T-cell (primary cell): Measurements from ENCODE around the gene TDRD3. TPM values are rescaled to one million over a fixed set of nuclear protein-coding genes. Genes with fewer than 3 reads are reported as not detected.

Experiments used
- ATAC-seq, 4 experiments: fragments of 200-7000 bp in 3 of 4; fragments of 150-1000 bp in 1 of 4; cut with Tn5 transposase; replicated peaks in 1 of 4; 1 replicate in 3 of 4; 2 replicates in 1 of 4; pipeline ENCODE4 v1.10.0; 2021; ENCODE audit warnings: moderate library complexity in 3 of 4, mild to moderate bottlenecking in 2 of 4, moderate number of reproducible peaks in 1 of 4
- CTCF ChIA-PET, 2 donors: fragments of 300-600 bp; sonication (Branson Sonifier 250); formaldehyde crosslinking; loops; one replicate each; lab custom pipeline; 2022; ENCODE audit warnings: antibody characterized with exemption in 2 of 2; lab: Charles Lee
- POLR2A ChIA-PET, 2 donors: fragments of 300-600 bp; sonication (Branson Sonifier 250); formaldehyde crosslinking; loops; one replicate each; lab custom pipeline; 2022; ENCODE audit warnings: antibody characterized with exemption in 2 of 2; lab: Charles Lee
- DNase-seq, 35 experiments: peaks; one replicate each; pipeline versions ENCODE4 v3.0.0 to v3.0.0-alpha.2; 2013 to 2023
- H3K27ac ChIP-seq: one replicate; pipeline ENCODE4 v1.5.1; 2013; ENCODE audit warnings: low read length
- H3K27me3 ChIP-seq, 2 experiments: replicated peaks in 1 of 2; 1 replicate in 1 of 2; 2 replicates in 1 of 2; pipeline versions ENCODE4 v1.6.1 to v1.7.0; 2013; ENCODE audit warnings: low read length in 1 of 2, mixed read lengths in 1 of 2; ENCODE audit not compliant: control insufficient read depth in 2 of 2, insufficient read depth in 2 of 2; ENCODE audit errors: extremely low read depth in 1 of 2
- H3K36me3 ChIP-seq, 2 donors: 1 replicate in 1 of 2; 2 replicates in 1 of 2; pipeline versions ENCODE4 v1.6.1 to v1.7.0; 2013; ENCODE audit warnings: low read length in 1 of 2; ENCODE audit not compliant: control insufficient read depth in 2 of 2, insufficient read depth in 1 of 2; ENCODE audit errors: extremely low read depth in 1 of 2
- H3K4me1 ChIP-seq, 2 experiments: 1 replicate in 1 of 2; 2 replicates in 1 of 2; pipeline versions ENCODE4 v1.6.1 to v1.7.0; 2013; ENCODE audit warnings: low read length in 2 of 2, mixed read lengths in 1 of 2; ENCODE audit not compliant: insufficient read depth in 2 of 2, control insufficient read depth in 1 of 2; ENCODE audit errors: extremely low read depth in 1 of 2
- H3K4me3 ChIP-seq, 2 donors: 1 replicate in 1 of 2; 2 replicates in 1 of 2; pipeline versions ENCODE4 v1.5.1 to v1.7.0; 2013; ENCODE audit warnings: mild to moderate bottlenecking in 2 of 2, low read length in 1 of 2, moderate library complexity in 1 of 2; ENCODE audit not compliant: control insufficient read depth in 1 of 2; ENCODE audit errors: extremely low read depth in 1 of 2
- H3K9me3 ChIP-seq: 2 replicates; pipeline ENCODE4 v1.7.0; 2013
- H3K27ac Mint-ChIP-seq, 2 donors: one replicate each; pipeline ENCODE4 v1.8.0; 2020 to 2021; ENCODE audit warnings: mild to moderate bottlenecking in 2 of 2, mixed read lengths in 2 of 2
- H3K27me3 Mint-ChIP-seq, 2 donors: one replicate each; pipeline ENCODE4 v1.8.0; 2021 to 2022; ENCODE audit warnings: mixed read lengths in 2 of 2
- H3K36me3 Mint-ChIP-seq: one replicate; pipeline ENCODE4 v1.8.0; 2021; ENCODE audit warnings: mixed read lengths
- H3K4me1 Mint-ChIP-seq, 3 donors: one replicate each; pipeline ENCODE4 v1.8.0; 2020 to 2022; ENCODE audit warnings: mixed read lengths in 3 of 3, mild to moderate bottlenecking in 1 of 3
- H3K4me3 Mint-ChIP-seq, 3 donors: one replicate each; pipeline ENCODE4 v1.8.0; 2020 to 2022; ENCODE audit warnings: mild to moderate bottlenecking in 3 of 3, mixed read lengths in 3 of 3, moderate library complexity in 3 of 3
- H3K9me3 Mint-ChIP-seq, 3 donors: one replicate each; pipeline ENCODE4 v1.8.0; 2020 to 2022; ENCODE audit warnings: mixed read lengths in 3 of 3
- WGBS: methylation state at CpG from one replicate; pipeline ENCODE4 v1.1.5; 2013; ENCODE audit warnings: missing lambda C conversion rate; ENCODE audit not compliant: insufficient coverage; 5-methylcytosine and 5-hydroxymethylcytosine counted together
- total RNA-seq, 35 experiments: library from RNA in 6 of 35; stranded (reverse) in 6 of 35; fragments of 120-200 nt in 1 of 35; gene quantifications; one replicate each; pipeline versions ENCODE4 v1.2.1 to v1.2.4 and lab custom pipeline; 2013 to 2026

TDRD3 gene
- total RNA-seq, 5 donors from 2014 or later (not counting 1 experiment from before 2014, with no cell fraction given), result 23.6 to 30.4 (median 26.8) TPM

DNA sequence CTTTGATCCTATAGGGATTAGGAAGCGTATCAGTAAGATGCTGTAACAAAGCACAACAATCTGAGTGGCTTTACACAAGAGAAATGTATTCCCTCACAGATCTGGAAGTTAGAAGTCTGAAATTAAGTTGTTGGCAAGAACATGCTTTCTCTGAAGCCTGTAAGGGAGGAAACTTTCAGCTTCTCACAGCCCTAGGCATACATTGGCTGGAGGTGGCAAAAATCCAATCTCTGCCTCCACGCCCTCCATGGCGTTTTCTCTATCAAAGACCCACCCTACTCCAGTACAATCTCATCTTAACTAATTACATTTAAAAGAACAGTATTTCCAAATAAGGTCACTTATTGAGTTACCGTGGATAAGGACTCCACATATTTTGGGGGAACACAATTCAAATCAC, 211.9 kb downstream of the TDRD3 start:
- Histone ChIP-seq H3K4me1 (no peaks in the 10 kb centered on the region), H3K27ac (no peak overlapping the region), H3K27me3 (no peaks in the 10 kb centered on the region), H3K9me3 (no peaks in the 10 kb centered on the region), H3K36me3 (no peaks in the 10 kb centered on the region), H3K4me3 (no peak overlapping the region)
- Mint-ChIP-seq H3K9me3 (no peaks in the 10 kb centered on the region), H3K27ac (no peak overlapping the region), H3K4me3 (no peak overlapping the region), H3K27me3 (no peaks in the 10 kb centered on the region), H3K4me1 (no peaks in the 10 kb centered on the region), H3K36me3 (no peaks in the 10 kb centered on the region)
- POLR2A ChIA-PET, result no interaction called here
- WGBS, result 100% methylated on average over 1 of the region's 4 CpGs
- ATAC-seq, result no peak
- CTCF ChIA-PET, result no interaction called here
- DNase-seq, result no peak

DNA sequence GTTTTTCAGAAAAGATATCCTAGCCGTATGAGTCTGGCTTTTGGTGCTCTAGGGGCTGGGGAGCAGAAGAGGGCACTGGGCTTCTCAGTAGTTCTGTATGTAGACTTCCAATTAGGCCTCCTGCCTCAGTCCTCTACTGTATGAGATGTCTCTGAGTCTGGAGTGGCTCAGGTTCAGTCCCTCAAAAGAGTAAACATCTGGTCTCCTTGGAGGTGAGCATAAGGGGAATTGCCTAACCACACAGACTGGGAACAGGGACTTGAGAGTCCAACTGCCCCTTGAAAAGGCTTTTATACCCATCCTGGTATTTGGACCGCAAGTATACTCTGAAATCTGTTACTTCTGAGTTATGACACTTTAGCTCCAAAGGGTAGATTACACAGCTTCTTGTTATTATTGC, 214.5 kb downstream of the TDRD3 start:
- Histone ChIP-seq H3K27ac (no peak overlapping the region), H3K4me1 (no peaks in the 10 kb centered on the region), H3K4me3 (no peak overlapping the region), H3K9me3 (no peaks in the 10 kb centered on the region), H3K27me3 (no peaks in the 10 kb centered on the region), H3K36me3 (no peaks in the 10 kb centered on the region)
- ATAC-seq (no peak), DNase-seq (no peak)
- no peaks in the 10 kb centered on the region for H3K4me1 Mint-ChIP-seq
- H3K27ac Mint-ChIP-seq, result no peak overlapping the region
- H3K9me3 Mint-ChIP-seq, result no peaks in the 10 kb centered on the region
- WGBS, result 100% methylated on average over 1 of the region's 2 CpGs
- H3K36me3 Mint-ChIP-seq, result no peaks in the 10 kb centered on the region
- ChIA-PET POLR2A (no interaction called here), CTCF (no interaction called here)
- no peak overlapping the region for H3K4me3 Mint-ChIP-seq
- peaks cover 0 to 1% of the 10 kb centered on the region in 2 donors for H3K27me3 Mint-ChIP-seq

DNA sequence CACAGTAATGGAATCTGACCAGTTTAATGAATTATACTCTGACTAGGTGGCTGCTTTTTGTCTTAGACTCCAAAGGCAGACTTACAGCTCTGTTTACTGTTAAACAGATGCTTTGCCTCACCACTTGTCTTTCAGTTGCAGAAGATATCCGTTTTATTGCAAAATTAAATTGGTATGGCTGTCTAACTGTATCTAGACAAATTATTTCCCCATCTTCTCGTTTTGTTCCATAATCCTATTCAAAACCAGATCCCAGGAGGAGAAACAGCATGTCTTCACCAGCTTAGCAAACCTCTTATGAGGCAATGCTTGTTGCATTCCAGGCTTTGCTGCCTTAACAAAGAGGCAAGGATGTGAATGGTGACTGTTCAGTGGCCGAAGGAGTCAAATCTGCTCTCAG, 215.6 kb downstream of the TDRD3 start:
- Mint-ChIP-seq H3K27me3 (peaks cover 0 to 4% of the 10 kb centered on the region in 2 donors), H3K36me3 (no peaks in the 10 kb centered on the region), H3K27ac (no peak overlapping the region), H3K9me3 (no peaks in the 10 kb centered on the region), H3K4me3 (no peak overlapping the region), H3K4me1 (no peaks in the 10 kb centered on the region)
- no peaks in the 10 kb centered on the region for H3K27me3 ChIP-seq
- DNase-seq (no peak), ATAC-seq (no peak)
- CTCF ChIA-PET, result no interaction called here
- H3K4me1 ChIP-seq, result no peaks in the 10 kb centered on the region
- WGBS, result no CpG with 5 or more reads among the region's 3 CpGs
- no peak overlapping the region for H3K4me3 ChIP-seq
- POLR2A ChIA-PET, result no interaction called here
- no peaks in the 10 kb centered on the region for H3K36me3 ChIP-seq
- H3K9me3 ChIP-seq, result no peaks in the 10 kb centered on the region
- no peak overlapping the region for H3K27ac ChIP-seq

DNA sequence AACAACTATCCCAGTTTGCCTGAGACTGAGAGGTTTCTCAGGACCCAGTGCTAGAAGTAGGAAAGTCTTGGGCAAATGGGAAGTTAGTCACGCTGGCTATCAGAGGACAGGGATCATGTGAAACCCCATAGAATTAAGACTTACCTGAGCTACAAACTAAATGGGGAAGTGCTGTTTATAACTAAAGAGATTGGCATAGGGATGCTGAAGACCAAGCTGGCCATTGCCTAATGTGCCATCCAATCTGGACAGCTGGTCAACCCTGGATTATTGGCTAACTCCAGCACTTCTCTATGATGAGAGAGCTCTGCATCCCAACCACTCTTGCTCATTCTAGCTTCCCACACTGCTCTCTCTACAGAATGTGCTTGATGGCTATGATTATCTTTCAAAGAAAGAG, 216.1 kb downstream of the TDRD3 start:
- no CpG with 5 or more reads among the region's 1 CpG for WGBS
- H3K9me3 Mint-ChIP-seq, result no peaks in the 10 kb centered on the region

DNA sequence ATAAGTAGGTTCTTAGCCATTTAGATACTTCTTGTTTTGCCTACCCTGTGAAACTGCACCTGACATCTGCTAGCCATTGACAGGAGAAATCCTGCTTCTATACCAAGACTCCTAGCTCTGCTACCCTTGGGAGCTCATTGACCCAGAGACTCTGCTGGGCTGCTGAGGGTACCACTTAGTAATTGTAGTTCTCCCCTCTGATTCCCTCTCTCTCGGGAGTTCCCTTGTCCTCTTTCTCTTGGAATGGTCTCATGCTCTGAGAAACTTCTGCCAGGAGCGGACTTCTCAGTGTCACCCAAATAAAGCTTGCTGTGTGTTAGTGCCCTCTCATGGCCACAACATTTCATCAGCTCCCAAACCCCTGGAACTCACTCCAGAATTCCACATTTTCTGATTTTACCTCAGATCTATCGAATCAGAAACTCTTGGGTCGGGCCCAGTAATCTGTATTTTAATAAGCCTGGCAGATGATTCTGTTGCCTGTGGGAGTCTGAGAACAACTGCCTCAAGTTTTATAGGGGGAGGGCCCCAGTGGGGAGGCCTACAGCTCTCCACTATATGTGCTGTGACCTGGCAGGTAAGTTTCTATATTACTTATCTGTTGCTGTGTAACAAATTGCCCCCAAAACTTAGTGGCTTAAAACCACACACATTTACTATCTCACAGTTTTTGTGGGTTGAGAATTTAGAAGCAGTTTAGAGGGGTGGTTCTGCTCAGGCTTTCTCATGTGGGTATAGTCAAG, 221.1 kb downstream of the TDRD3 start:
- Histone ChIP-seq H3K4me1 (no peaks in the 10 kb centered on the region), H3K9me3 (no peaks in the 10 kb centered on the region), H3K36me3 (no peaks in the 10 kb centered on the region), H3K4me3 (no peak overlapping the region), H3K27ac (no peak overlapping the region), H3K27me3 (no peaks in the 10 kb centered on the region)
- ChIA-PET POLR2A (no interaction called here), CTCF (no interaction called here)
- DNase-seq (no peak), ATAC-seq (no peak)
- no CpG with 5 or more reads among the region's 4 CpGs for WGBS
- H3K36me3 Mint-ChIP-seq, result no peaks in the 10 kb centered on the region
- H3K27me3 Mint-ChIP-seq, result peaks cover 0 to 6% of the 10 kb centered on the region in 2 donors
- H3K4me1 Mint-ChIP-seq, result no peaks in the 10 kb centered on the region
- no peak overlapping the region for H3K4me3 Mint-ChIP-seq
- no peak overlapping the region for H3K27ac Mint-ChIP-seq
- no peaks in the 10 kb centered on the region for H3K9me3 Mint-ChIP-seq

More for the DNA sequence above, 216.1 kb downstream of the TDRD3 start:
- Histone ChIP-seq H3K9me3 (no peaks in the 10 kb centered on the region), H3K27ac (no peak overlapping the region), H3K4me3 (no peak overlapping the region), H3K4me1 (no peaks in the 10 kb centered on the region), H3K27me3 (no peaks in the 10 kb centered on the region), H3K36me3 (no peaks in the 10 kb centered on the region)
- Mint-ChIP-seq H3K36me3 (no peaks in the 10 kb centered on the region), H3K4me1 (no peaks in the 10 kb centered on the region), H3K27me3 (peaks cover 0 to 6% of the 10 kb centered on the region in 2 donors), H3K4me3 (no peak overlapping the region), H3K27ac (no peak overlapping the region)
- CTCF ChIA-PET, result no interaction called here
- POLR2A ChIA-PET, result no interaction called here
- DNase-seq (no peak), ATAC-seq (no peak)

DNA sequence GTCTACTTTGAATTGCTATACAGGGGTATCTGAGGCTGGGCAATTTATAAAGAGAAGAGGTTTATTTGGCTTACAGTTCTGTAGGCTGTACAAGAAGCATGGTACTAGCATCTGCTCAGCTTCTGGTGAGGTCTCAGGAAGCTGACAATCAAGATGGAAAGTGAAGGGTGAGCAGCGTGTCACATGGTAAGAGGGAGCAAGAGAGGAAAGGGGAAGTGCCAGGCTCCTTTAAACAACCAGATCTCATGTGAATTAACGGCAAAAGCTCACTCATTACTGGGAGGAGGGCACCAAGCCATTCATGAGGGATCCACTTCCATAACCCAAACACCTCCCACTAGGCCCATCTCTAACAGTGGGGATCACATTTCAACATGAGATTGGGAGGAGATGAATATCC, 222.4 kb downstream of the TDRD3 start:
- ChIA-PET POLR2A (no interaction called here), CTCF (no interaction called here)
- no CpG with 5 or more reads among the region's 2 CpGs for WGBS
- Histone ChIP-seq H3K27me3 (no peaks in the 10 kb centered on the region), H3K36me3 (no peaks in the 10 kb centered on the region), H3K27ac (no peak overlapping the region), H3K4me1 (no peaks in the 10 kb centered on the region), H3K4me3 (no peak overlapping the region), H3K9me3 (no peaks in the 10 kb centered on the region)
- Mint-ChIP-seq H3K27ac (no peak overlapping the region), H3K27me3 (peaks cover 4 to 11% of the 10 kb centered on the region in 2 donors), H3K4me3 (no peak overlapping the region), H3K36me3 (no peaks in the 10 kb centered on the region), H3K9me3 (no peaks in the 10 kb centered on the region), H3K4me1 (no peaks in the 10 kb centered on the region)
- DNase-seq, result no peak
- ATAC-seq, result no peak
